GM23338 (cell line): Measurements from ENCODE around the gene SCG5. TPM values are rescaled to one million over a fixed set of nuclear protein-coding genes. Genes with fewer than 3 reads are reported as not detected.
A peak's percentile ranks its signal among the peaks of the same experiment; 100 is the strongest.
"Not testable (repeated sequence)": the region's sequence is repeated elsewhere in the genome, so short reads cannot be mapped to it uniquely, and the experiment has no call there.

Experiments
- ATAC-seq: fragments of 200-7000 bp; cut with Tn5 transposase; 3 replicates; pipeline ENCODE4 v1.9.1; 2020
- DNase-seq: peaks from one replicate; pipeline ENCODE4 v3.0.0-alpha.2; 2015; ENCODE audit warnings: low spot score
- H2AFZ ChIP-seq: fragments of 200-600 bp; sonication (generic); 2 replicates; pipeline ENCODE4 v1.8.0; 2016; ENCODE audit warnings: antibody characterized with exemption, mild to moderate bottlenecking, moderate library complexity
- H3F3A ChIP-seq: fragments of 200-600 bp; sonication (generic); replicated peaks from 2 replicates; pipeline ENCODE4 v1.8.0; 2017; ENCODE audit warnings: antibody characterized with exemption, mixed run types, low read depth
- H3K27ac ChIP-seq: fragments of 200-600 bp; sonication (generic); 2 replicates; pipeline ENCODE4 v1.6.1; 2016; ENCODE audit warnings: low read depth
- H3K27me3 ChIP-seq: fragments of 200-600 bp; sonication (generic); 2 replicates; pipeline ENCODE4 v1.8.0; 2016; ENCODE audit warnings: mild to moderate bottlenecking, mixed run types, moderate library complexity; ENCODE audit not compliant: insufficient read depth
- H3K36me3 ChIP-seq: fragments of 200-600 bp; sonication (generic); 2 replicates; pipeline ENCODE4 v1.8.0; 2016; ENCODE audit warnings: mild to moderate bottlenecking; ENCODE audit not compliant: insufficient read depth
- H3K4me1 ChIP-seq: fragments of 200-600 bp; sonication (generic); 2 replicates; pipeline ENCODE4 v1.8.0; 2016; ENCODE audit warnings: mild to moderate bottlenecking, moderate library complexity; ENCODE audit not compliant: insufficient read depth
- H3K4me2 ChIP-seq: fragments of 200-600 bp; sonication (generic); 2 replicates; pipeline ENCODE4 v1.7.1; 2017; ENCODE audit warnings: mixed run types
- H3K4me3 ChIP-seq: fragments of 200-600 bp; sonication (generic); 2 replicates; pipeline ENCODE4 v1.6.1; 2016; ENCODE audit warnings: mixed run types
- H3K79me2 ChIP-seq: fragments of 200-600 bp; sonication (generic); replicated peaks from 2 replicates; pipeline ENCODE4 v1.8.0; 2017; ENCODE audit warnings: mild to moderate bottlenecking; ENCODE audit not compliant: insufficient read depth
- H3K9me2 ChIP-seq: fragments of 200-600 bp; sonication (generic); 2 replicates; pipeline ENCODE4 v1.8.0; 2017; ENCODE audit not compliant: insufficient read depth
- H4K20me1 ChIP-seq: fragments of 200-600 bp; sonication (generic); replicated peaks from 2 replicates; pipeline ENCODE4 v1.8.0; 2017; ENCODE audit warnings: mild to moderate bottlenecking; ENCODE audit not compliant: insufficient read depth
- H3K27ac Mint-ChIP-seq: 2 replicates; pipeline ENCODE4 v1.8.0; 2020; ENCODE audit warnings: inconsistent platforms, mild to moderate bottlenecking, moderate library complexity, mixed read lengths
- H3K27me3 Mint-ChIP-seq: 3 replicates; pipeline ENCODE4 v1.8.0; 2022; ENCODE audit warnings: low read depth, mild to moderate bottlenecking, moderate library complexity, mixed read lengths, inconsistent platforms; ENCODE audit not compliant: insufficient read depth, poor library complexity
- H3K36me3 Mint-ChIP-seq: 3 replicates; pipeline ENCODE4 v1.8.0; 2021; ENCODE audit warnings: low read depth, mild to moderate bottlenecking, inconsistent platforms, moderate library complexity, mixed read lengths
- H3K4me1 Mint-ChIP-seq: 3 replicates; pipeline ENCODE4 v1.8.0; 2020; ENCODE audit warnings: mild to moderate bottlenecking, inconsistent platforms, mixed read lengths
- H3K4me3 Mint-ChIP-seq: 3 replicates; pipeline ENCODE4 v1.8.0; 2021; ENCODE audit warnings: moderate library complexity, mild to moderate bottlenecking, inconsistent platforms, mixed read lengths
- H3K9me3 Mint-ChIP-seq: 3 replicates; pipeline ENCODE4 v1.8.0; 2020; ENCODE audit warnings: moderate library complexity, mild to moderate bottlenecking, inconsistent platforms, mixed read lengths
- CREB1 ChIP-seq: fragments of 250-450 bp; sonication (Bioruptor Pico); IDR thresholded peaks from 2 replicates; pipeline ENCODE4 v1.5.0; 2020; ENCODE audit warnings: low read depth, mild to moderate bottlenecking, moderate library complexity
- CTCF ChIP-seq, 2 experiments: fragments of 200-600 bp in 1 of 2; sonication (generic) in 1 of 2; conservative IDR thresholded peaks; 2 replicates each; pipeline versions ENCODE4 v1.5.1 to v1.6.1; 2016 to 2017; ENCODE audit warnings: antibody characterized with exemption in 2 of 2, low read depth in 2 of 2, mild to moderate bottlenecking in 2 of 2, moderate library complexity in 1 of 2
- POLR2AphosphoS5 ChIP-seq: IDR thresholded peaks from 2 replicates; pipeline ENCODE4 v1.6.1; 2016; ENCODE audit warnings: antibody characterized with exemption, low read depth
- ZNF114 ChIP-seq: fragments of 250-450 bp; sonication (Bioruptor Pico); IDR thresholded peaks from 2 replicates; pipeline ENCODE4 v1.5.0; 2020; ENCODE audit warnings: mild to moderate bottlenecking, moderate library complexity
- long read RNA-seq: library from polyadenylated mRNA; unstranded; transcript quantifications from one replicate; pipeline ENCODE4 v2.0.0, GENCODE V29; 2020; ENCODE audit not compliant: unreplicated experiment
- polyA plus RNA-seq: library from polyadenylated mRNA; unstranded; fragments of >200 nt; fragmentation: Nextera tagmentation; extraction: Ambion mirVana; gene quantifications from 2 replicates; pipeline ENCODE4 v1.2.1, GENCODE V29; 2016
- total RNA-seq: library from RNA; depleted of rRNA; stranded (reverse); fragments of >200 nt; shearing (Covaris generic); gene quantifications from 2 replicates; pipeline ENCODE4 v1.2.3, GENCODE V29; 2014; rRNA removed

The SCG5 gene, protein sequence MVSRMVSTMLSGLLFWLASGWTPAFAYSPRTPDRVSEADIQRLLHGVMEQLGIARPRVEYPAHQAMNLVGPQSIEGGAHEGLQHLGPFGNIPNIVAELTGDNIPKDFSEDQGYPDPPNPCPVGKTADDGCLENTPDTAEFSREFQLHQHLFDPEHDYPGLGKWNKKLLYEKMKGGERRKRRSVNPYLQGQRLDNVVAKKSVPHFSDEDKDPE
- total RNA-seq (48.1 and 49.2 TPM in 2 replicates), polyA plus RNA-seq (64.4 and 73.3 TPM in 2 replicates)
- long read RNA-seq, transcript SCG5-201 (6 exons, 1,238 nt) = minor isoform, 11 of 30 reads
- long read RNA-seq, transcript SCG5-202 (6 exons, 1,235 nt) = major isoform, 14 of 30 reads
- long read RNA-seq, partial matches to known transcripts = 5 of 30 reads
- long read RNA-seq, other reads (novel, unspliced or antisense) = 0 of 30 reads

- H3K4me3 Mint-ChIP-seq = peak within 1 kb of the TSS; percentile 87
- no peak within 1 kb of the TSS; the same call in 1 of the 2 replicates for H2AFZ ChIP-seq
- no peaks in the 10 kb centered on the region for H3K9me3 Mint-ChIP-seq
- H3K27me3 ChIP-seq = no peaks in the 10 kb centered on the region
- H3K79me2 ChIP-seq = no peaks in the 10 kb centered on the region; the same call in 1 of the 2 replicates
- peak within 1 kb of the TSS; percentile 89 for H3K27ac ChIP-seq
- peak within 1 kb of the TSS; percentile 60 for H3K4me3 ChIP-seq
- peaks cover 16% of the 10 kb centered on the region for H3K36me3 Mint-ChIP-seq
- DNase-seq = peak; percentile 96
- peak within 1 kb of the TSS; percentile 74 for H3K4me2 ChIP-seq
- no peaks in the 10 kb centered on the region for H3K9me2 ChIP-seq
- ATAC-seq = peak; percentile 98
- no peaks in the 10 kb centered on the region for H4K20me1 ChIP-seq
- peaks cover 31% of the 10 kb centered on the region for H3K4me1 Mint-ChIP-seq
- peak; percentile 91 for TF ChIP-seq POLR2AphosphoS5
- TF ChIP-seq ZNF114 (CRISPR knock-in tag) = no peak
- TF ChIP-seq CREB1 (CRISPR knock-in tag) = peak; percentile 71
- H3K27me3 Mint-ChIP-seq = peaks cover 5% of the 10 kb centered on the region
- H3K27ac Mint-ChIP-seq = peak within 1 kb of the TSS; percentile 94
- H3K36me3 ChIP-seq = peaks cover 16% of the 10 kb centered on the region
- no peaks in the 10 kb centered on the region for H3F3A ChIP-seq
- peaks cover 30% of the 10 kb centered on the region for H3K4me1 ChIP-seq
These were observed at the start of gene SCG5 for GRCh38 chr15:32641517-32642059. TSS of gene SCG5 (plus strand) at chr15:32641710. CDS start at chr15:32643593, 1,883 bp downstream.

- not testable (repeated sequence) for DNase-seq, H4K20me1 ChIP-seq, H3K4me3 Mint-ChIP-seq, H3K36me3 ChIP-seq, H3K4me1 ChIP-seq, H3K4me2 ChIP-seq, H2AFZ ChIP-seq, H3K27me3 ChIP-seq, H3K27me3 Mint-ChIP-seq, H3K36me3 Mint-ChIP-seq, H3K27ac Mint-ChIP-seq, H3K79me2 ChIP-seq, H3K9me3 Mint-ChIP-seq, H3K27ac ChIP-seq, H3K4me1 Mint-ChIP-seq, H3F3A ChIP-seq, H3K4me3 ChIP-seq, H3K9me2 ChIP-seq, ATAC-seq
These were observed 48.4 kb upstream of the SCG5 start, which contains the start of gene GOLGA8N for GRCh38 chr15:32593151-32593550. TSS of gene GOLGA8N (plus strand) at chr15:32593456.

DNA sequence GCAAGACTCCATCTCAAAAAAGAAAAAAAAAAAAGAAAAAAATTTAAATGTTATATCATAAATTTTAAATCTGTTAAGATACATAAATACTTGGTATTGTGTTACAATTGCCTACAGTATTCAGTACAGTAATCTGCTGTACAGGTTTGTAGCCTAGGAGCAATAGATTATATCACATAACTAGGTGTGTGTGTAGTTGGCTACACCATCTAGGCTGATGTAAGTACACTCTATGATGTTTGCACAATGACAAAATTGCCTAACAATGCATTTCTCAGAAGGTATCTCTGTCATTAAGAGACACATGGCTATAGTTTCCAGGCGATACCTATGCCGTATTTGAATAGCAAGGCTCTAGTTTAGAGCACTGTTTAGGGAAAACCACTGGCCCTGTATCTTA, 32.0 kb upstream of the SCG5 start:
- H3K4me3 Mint-ChIP-seq, H3K36me3 ChIP-seq, DNase-seq, H3K9me2 ChIP-seq, H3K9me3 Mint-ChIP-seq, ATAC-seq, H4K20me1 ChIP-seq, H3K27me3 Mint-ChIP-seq, H3K4me1 ChIP-seq, H3F3A ChIP-seq, H3K27ac Mint-ChIP-seq, H3K4me3 ChIP-seq, H3K4me1 Mint-ChIP-seq, H2AFZ ChIP-seq, H3K36me3 Mint-ChIP-seq, H3K27ac ChIP-seq, H3K4me2 ChIP-seq, H3K27me3 ChIP-seq, H3K79me2 ChIP-seq: not testable (repeated sequence)

- H3K27ac ChIP-seq, H4K20me1 ChIP-seq, H3K27me3 ChIP-seq, H3K9me2 ChIP-seq, H3K36me3 Mint-ChIP-seq, H3K27ac Mint-ChIP-seq, H2AFZ ChIP-seq, H3K4me2 ChIP-seq, H3K79me2 ChIP-seq, H3K4me3 ChIP-seq, H3K4me1 Mint-ChIP-seq, H3K4me3 Mint-ChIP-seq, H3F3A ChIP-seq, H3K27me3 Mint-ChIP-seq, H3K36me3 ChIP-seq, H3K9me3 Mint-ChIP-seq, H3K4me1 ChIP-seq: not testable (repeated sequence)
- DNase-seq (peak; percentile 41), ATAC-seq (peak; percentile 18; the same call in 2 of the 3 replicates)
- TF ChIP-seq CTCF (conservative IDR thresholded peaks at IDR 0.05; ENCODE audit: low read depth in 2 of 2) = peak in 1 of 2 experiments; percentile 40; a peak in 2 of 4 replicates
These were observed 30.8 kb upstream of the SCG5 start for GRCh38 chr15:32610719-32611118.

- not testable (repeated sequence) for DNase-seq, H3K36me3 ChIP-seq, H3K27ac ChIP-seq, H3K4me1 Mint-ChIP-seq, H3K27ac Mint-ChIP-seq, H3K9me2 ChIP-seq, H3K4me1 ChIP-seq, H3K36me3 Mint-ChIP-seq, H3K27me3 ChIP-seq, H3F3A ChIP-seq, H2AFZ ChIP-seq, H4K20me1 ChIP-seq, H3K9me3 Mint-ChIP-seq, H3K27me3 Mint-ChIP-seq
- Histone ChIP-seq H3K4me2 (peak overlapping the region; percentile 90; the same call in 1 of the 2 replicates), H3K79me2 (peaks cover 42% of the 10 kb centered on the region), H3K4me3 (peak overlapping the region; percentile 93)
- peak overlapping the region; percentile 97 for H3K4me3 Mint-ChIP-seq
- ATAC-seq = peak; percentile 60
These were observed 26.8 kb upstream of the SCG5 start for GRCh38 chr15:32614712-32615050.
